ENCODE data around the gene PLXDC1.

Gene PLXDC1

GRCh38 chr17:39014795-39015545, 136.5 kb downstream of the PLXDC1 start:
- DNase-seq (ENCODE audit: low read depth, low spot score), result no peak

- no peak for DNase-seq (ENCODE audit: low read depth, low spot score)
Observed at GRCh38 chr17:39014044-39014794, 137.2 kb downstream of the PLXDC1 start.

All from activated naive CD8-positive, alpha-beta T cell treated with anti-CD3 and anti-CD28 coated beads, Interleukin-2, amount 50 U/mL, for 16 hours (primary cell).